PC-3 (cell line): ENCODE results near the gene SAP30BP. TPM values are rescaled to one million over a fixed set of nuclear protein-coding genes. Genes with fewer than 3 reads are reported as not detected.

Source experiments
- ATAC-seq: fragments of 200-7000 bp; cut with Tn5 transposase; 2 replicates; pipeline ENCODE4 v1.9.1; 2020; ENCODE audit warnings: mild to moderate bottlenecking, moderate library complexity
- BruUV-seq: library from RNA; stranded (reverse); fragments of 400-500 nt; replicated peaks from 2 replicates; lab custom pipeline; 2021; lab: Mats Ljungman, UMichigan
- CTCF ChIA-PET: fragments of 300-600 bp; sonication (Branson Sonifier 250); formaldehyde crosslinking; loops from one replicate; lab custom pipeline; 2022; ENCODE audit warnings: antibody characterized with exemption; lab: Charles Lee
- POLR2A ChIA-PET: fragments of 300-600 bp; sonication (Branson Sonifier 250); formaldehyde crosslinking; loops from one replicate; lab custom pipeline; 2022; ENCODE audit warnings: antibody characterized with exemption; ENCODE audit not compliant: unreplicated experiment; lab: Charles Lee
- DNase-seq: peaks from one replicate; pipeline ENCODE4 v3.0.0-alpha.2; 2015
- H2AFZ ChIP-seq: fragments of 300-600 bp; sonication (generic); 2 replicates; pipeline ENCODE4 v1.6.0; 2016; ENCODE audit warnings: antibody characterized with exemption, low read length
- H3F3A ChIP-seq: fragments of 300-600 bp; sonication (generic); one replicate; pipeline ENCODE4 v1.6.0; 2017; ENCODE audit warnings: antibody characterized with exemption, low read length, control low read depth, mild to moderate bottlenecking; ENCODE audit not compliant: unreplicated experiment
- H3K27ac ChIP-seq: fragments of 300-600 bp; sonication (generic); 2 replicates; pipeline ENCODE4 v1.5.1; 2016; ENCODE audit warnings: mild to moderate bottlenecking, low read length
- H3K27me3 ChIP-seq: fragments of 300-600 bp; sonication (generic); 2 replicates; pipeline ENCODE4 v1.6.1; 2016; ENCODE audit warnings: low read length, mixed read lengths
- H3K36me3 ChIP-seq: fragments of 300-600 bp; sonication (generic); 2 replicates; pipeline ENCODE4 v1.6.1; 2016; ENCODE audit warnings: low read depth, mixed run types, low read length, mixed read lengths
- H3K4me1 ChIP-seq: fragments of 300-600 bp; sonication (generic); 2 replicates; pipeline ENCODE4 v1.5.1; 2016; ENCODE audit warnings: low read length; ENCODE audit not compliant: insufficient read depth
- H3K4me2 ChIP-seq: fragments of 300-600 bp; sonication (generic); 2 replicates; pipeline ENCODE4 v1.6.0; 2016; ENCODE audit warnings: low read length
- H3K4me3 ChIP-seq: fragments of 300-600 bp; sonication (generic); 2 replicates; pipeline ENCODE4 v1.5.1; 2016; ENCODE audit warnings: mild to moderate bottlenecking, low read length, mixed read lengths
- H3K79me2 ChIP-seq: fragments of 300-600 bp; sonication (generic); 2 replicates; pipeline ENCODE4 v1.6.1; 2017; ENCODE audit warnings: low read length, mixed read lengths
- H3K9ac ChIP-seq: fragments of 300-600 bp; sonication (generic); 2 replicates; pipeline ENCODE4 v1.6.0; 2016; ENCODE audit warnings: mild to moderate bottlenecking, low read length
- H3K9me2 ChIP-seq: fragments of 300-600 bp; sonication (generic); replicated peaks from 2 replicates; pipeline ENCODE4 v1.6.1; 2016; ENCODE audit warnings: mixed run types, low read length, mixed read lengths
- H3K9me3 ChIP-seq: fragments of 300-600 bp; sonication (generic); 2 replicates; pipeline ENCODE4 v1.6.1; 2016; ENCODE audit warnings: low read length, mixed read lengths
- H4K20me1 ChIP-seq: fragments of 300-600 bp; sonication (generic); 2 replicates; pipeline ENCODE4 v1.6.1; 2016; ENCODE audit warnings: low read length, mixed read lengths
- EZH2 ChIP-seq: fragments of 300-600 bp; sonication (generic); IDR thresholded peaks from one replicate; pipeline ENCODE4 v1.6.1; 2017; ENCODE audit warnings: antibody characterized with exemption, mild to moderate bottlenecking, low read length; ENCODE audit not compliant: unreplicated experiment
- EZH2phosphoT487 ChIP-seq: fragments of 300-600 bp; sonication (generic); IDR thresholded peaks from 2 replicates; pipeline ENCODE4 v1.6.1; 2018; ENCODE audit warnings: mild to moderate bottlenecking, antibody characterized with exemption, low read length, borderline replicate concordance
- intact Hi-C: fragments of 100-400 bp; cut with micrococcal nuclease; formaldehyde crosslinking; loops from 2 replicates; pipeline ENCODE4 v1.9.0; 2023
- total RNA-seq: library from RNA; depleted of rRNA; stranded (reverse); fragments of >200 nt; gene quantifications from 2 replicates; pipeline ENCODE4 v1.2.3, GENCODE V29; 2014
- TF ChIP-seq, protein P1 (sequence below): fragments of 300-600 bp; sonication (generic); conservative IDR thresholded peaks from 2 replicates; pipeline ENCODE4 v1.5.1; 2017; ENCODE audit warnings: antibody characterized with exemption, low read depth, mild to moderate bottlenecking, low read length

The SAP30BP gene
- total RNA-seq, 1 experiment from 2014 or later: 97.8 TPM

GRCh38 chr17:75640556-75641119 is 26.5 kb upstream of the SAP30BP start:
- Histone ChIP-seq H4K20me1 (no peaks in the 10 kb centered on the region), H3K4me3 (no peak overlapping the region), H2AFZ (no peak overlapping the region), H3K9me3 (no peaks in the 10 kb centered on the region), H3F3A (no peaks in the 10 kb centered on the region), H3K36me3 (no peaks in the 10 kb centered on the region), H3K9me2 (no peaks in the 10 kb centered on the region), H3K27ac (no peak overlapping the region), H3K4me2 (no peak overlapping the region), H3K79me2 (no peaks in the 10 kb centered on the region), H3K4me1 (peaks cover 37% of the 10 kb centered on the region), H3K27me3 (no peaks in the 10 kb centered on the region), H3K9ac (no peak overlapping the region)
- ChIA-PET CTCF (no interaction called here), POLR2A (no interaction called here)
- intact Hi-C loops: no loop called here
- DNase-seq (no peak), ATAC-seq (no peak)
- BruUV-seq: no TSS peak
- TF ChIP-seq EZH2 (no peak), EZH2phosphoT487 (no peak)
- TF ChIP-seq, protein P1, sequence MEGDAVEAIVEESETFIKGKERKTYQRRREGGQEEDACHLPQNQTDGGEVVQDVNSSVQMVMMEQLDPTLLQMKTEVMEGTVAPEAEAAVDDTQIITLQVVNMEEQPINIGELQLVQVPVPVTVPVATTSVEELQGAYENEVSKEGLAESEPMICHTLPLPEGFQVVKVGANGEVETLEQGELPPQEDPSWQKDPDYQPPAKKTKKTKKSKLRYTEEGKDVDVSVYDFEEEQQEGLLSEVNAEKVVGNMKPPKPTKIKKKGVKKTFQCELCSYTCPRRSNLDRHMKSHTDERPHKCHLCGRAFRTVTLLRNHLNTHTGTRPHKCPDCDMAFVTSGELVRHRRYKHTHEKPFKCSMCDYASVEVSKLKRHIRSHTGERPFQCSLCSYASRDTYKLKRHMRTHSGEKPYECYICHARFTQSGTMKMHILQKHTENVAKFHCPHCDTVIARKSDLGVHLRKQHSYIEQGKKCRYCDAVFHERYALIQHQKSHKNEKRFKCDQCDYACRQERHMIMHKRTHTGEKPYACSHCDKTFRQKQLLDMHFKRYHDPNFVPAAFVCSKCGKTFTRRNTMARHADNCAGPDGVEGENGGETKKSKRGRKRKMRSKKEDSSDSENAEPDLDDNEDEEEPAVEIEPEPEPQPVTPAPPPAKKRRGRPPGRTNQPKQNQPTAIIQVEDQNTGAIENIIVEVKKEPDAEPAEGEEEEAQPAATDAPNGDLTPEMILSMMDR: no peak

GRCh38 chr17:75641343-75641742 is 25.8 kb upstream of the SAP30BP start:
- TF ChIP-seq EZH2: no peak
- no peak for TF ChIP-seq EZH2phosphoT487
- TF ChIP-seq, protein P1: no peak
- Histone ChIP-seq H3K4me3 (no peak overlapping the region), H3K4me1 (peaks cover 44% of the 10 kb centered on the region), H3K9ac (no peak overlapping the region), H3K9me3 (no peaks in the 10 kb centered on the region), H3K27ac (peak overlapping the region; percentile 64; the same call in 1 of the 2 replicates), H3K9me2 (no peaks in the 10 kb centered on the region), H3K79me2 (no peaks in the 10 kb centered on the region), H3K36me3 (no peaks in the 10 kb centered on the region), H2AFZ (no peak overlapping the region), H3K27me3 (no peaks in the 10 kb centered on the region), H3K4me2 (no peak overlapping the region), H3F3A (no peaks in the 10 kb centered on the region), H4K20me1 (no peaks in the 10 kb centered on the region)
- intact Hi-C loops: no loop called here
- ATAC-seq (no peak), DNase-seq (no peak)
- CTCF ChIA-PET: interaction anchor here (1.0 kb wide), 1 partner anchor 8 kb away, joined by 4 read pairs; the partner anchor contains the start of gene SMIM5
- POLR2A ChIA-PET: interaction anchor here (0.5 kb wide), 1 partner anchor 41 kb away, joined by 3 read pairs; no protein-coding TSS in a partner anchor
- BruUV-seq: no TSS peak

DNA sequence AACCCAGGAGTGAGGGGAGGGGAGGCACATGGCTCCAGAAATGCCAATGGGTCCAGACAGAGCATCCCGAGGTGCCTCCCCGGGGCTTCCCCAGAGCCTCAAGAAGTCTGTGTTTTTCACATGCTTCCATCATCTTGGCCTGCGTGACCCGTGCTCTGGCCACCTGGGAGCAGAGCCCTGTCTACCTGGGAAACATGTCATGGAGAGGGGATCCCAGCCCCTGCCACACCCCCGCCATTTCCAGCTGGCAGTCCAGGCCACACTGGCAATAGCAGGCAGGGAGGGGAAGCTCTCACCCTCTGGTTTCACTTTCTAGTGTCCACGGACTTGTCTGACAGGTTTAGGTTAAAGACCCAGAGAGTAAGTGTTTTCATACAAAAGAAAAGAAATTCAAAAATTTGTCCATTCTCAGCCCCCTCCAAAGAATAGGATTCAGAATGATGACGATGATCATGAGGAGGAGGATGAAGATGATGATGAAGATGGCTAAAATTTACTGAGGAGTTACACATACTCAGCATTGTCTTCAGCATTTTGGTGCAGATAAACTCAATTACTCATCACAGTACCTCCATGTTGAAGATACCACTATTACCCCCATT is 24.9 kb upstream of the SAP30BP start:
- Histone ChIP-seq H3K27ac (peak overlapping the region; percentile 64), H3K4me3 (no peak overlapping the region), H3K9me2 (no peaks in the 10 kb centered on the region), H3K36me3 (no peaks in the 10 kb centered on the region), H3K27me3 (no peaks in the 10 kb centered on the region), H3K9me3 (no peaks in the 10 kb centered on the region), H2AFZ (no peak overlapping the region), H4K20me1 (no peaks in the 10 kb centered on the region), H3K4me2 (peak overlapping the region; percentile 20), H3F3A (no peaks in the 10 kb centered on the region), H3K4me1 (peaks cover 53% of the 10 kb centered on the region), H3K9ac (peak overlapping the region; percentile 24; the same call in 1 of the 2 replicates), H3K79me2 (no peaks in the 10 kb centered on the region)
- ATAC-seq (no peak), DNase-seq (peak; percentile 60)
- TF ChIP-seq, protein P1: no peak
- TF ChIP-seq EZH2 (no peak), EZH2phosphoT487 (no peak)
- no TSS peak for BruUV-seq
- intact Hi-C loops: no loop called here
- ChIA-PET POLR2A (no interaction called here), CTCF (interaction anchor here (1.0 kb wide), 1 partner anchor 9 kb away, joined by 4 read pairs; the partner anchor contains the start of gene SMIM5)
